GM18499 (cell line): ENCODE data around the gene TNIK.
"Not testable (repeated sequence)": the region's sequence is repeated elsewhere in the genome, so short reads cannot be mapped to it uniquely, and the experiment has no call there.

Experiments
- ATAC-seq: cut with Tn5 transposase; IDR thresholded peaks from one replicate; pipeline ENCODE4 v1.9.1; 2021; ENCODE audit warnings: moderate number of reproducible peaks; ENCODE audit not compliant: insufficient read depth, unreplicated experiment

TNIK gene

GRCh38 chr3:171390051-171390941 is 69.9 kb downstream of the TNIK start:
- ATAC-seq = no peak

GRCh38 chr3:171389491-171389890 is 70.7 kb downstream of the TNIK start:
- ATAC-seq = no peak

- ATAC-seq = no peak
Measured at GRCh38 chr3:171388527-171388926, 71.7 kb downstream of the TNIK start.

DNA sequence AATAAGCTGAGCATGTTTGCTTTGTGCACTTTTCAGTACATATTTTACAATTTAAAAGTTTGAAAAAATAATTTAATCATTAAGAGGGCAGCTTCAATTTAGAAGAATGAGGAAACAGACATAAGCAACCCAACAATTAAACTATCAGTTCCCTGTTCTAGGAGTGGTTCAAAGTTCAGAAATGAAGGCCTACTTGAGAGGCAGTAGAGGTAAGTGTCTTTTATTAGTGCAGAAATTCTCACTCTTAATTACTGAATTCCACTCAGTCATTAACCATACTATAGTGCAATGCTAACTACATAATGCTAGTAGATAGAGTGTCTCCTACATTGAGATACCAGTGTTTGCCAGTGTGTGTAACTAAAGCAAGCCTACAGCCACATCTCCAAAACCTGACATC is 73.1 kb downstream of the TNIK start:
- no peak for ATAC-seq

GRCh38 chr3:171385086-171385485 is 75.1 kb downstream of the TNIK start:
- ATAC-seq = no peak

GRCh38 chr3:171384101-171384891 is 75.9 kb downstream of the TNIK start:
- ATAC-seq = no peak

DNA sequence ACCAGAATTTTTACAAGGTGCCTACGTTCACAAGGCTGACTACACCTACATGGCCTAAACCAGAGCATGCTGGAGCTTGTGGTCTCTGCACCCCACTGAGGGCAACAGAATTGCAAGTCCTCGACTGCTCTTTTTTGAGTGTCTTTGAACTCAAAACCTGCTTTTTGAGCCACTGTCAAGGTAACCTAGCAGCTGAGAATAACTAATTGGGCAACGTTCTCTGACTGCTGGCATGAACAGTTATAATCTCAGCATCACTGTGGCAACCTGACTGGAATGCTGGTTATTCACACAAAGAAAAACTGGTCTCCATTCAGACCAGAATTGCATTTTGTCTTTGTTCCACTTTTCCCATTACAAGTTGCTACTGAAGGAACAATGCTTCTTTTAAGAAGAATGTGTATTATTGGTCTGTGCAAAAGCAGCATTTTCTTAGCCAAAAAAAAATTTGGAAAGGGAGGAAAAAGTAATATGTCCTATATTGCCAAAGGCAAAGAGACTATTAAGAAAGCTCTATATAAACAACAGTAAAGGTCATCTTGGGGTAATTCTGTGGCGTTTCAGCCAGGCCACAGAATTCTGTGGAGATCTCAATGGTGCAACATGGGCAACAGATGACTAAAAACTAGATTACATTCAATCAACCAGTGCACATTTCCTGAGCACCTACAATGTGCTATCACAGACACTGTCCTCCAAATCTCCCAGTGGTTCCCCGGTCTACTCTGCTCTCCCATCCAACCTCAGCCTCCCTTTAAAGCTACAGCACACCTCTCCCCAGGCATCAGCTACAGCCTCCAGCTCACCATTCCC is 76.8 kb downstream of the TNIK start:
- peak; percentile 72 for ATAC-seq

- ATAC-seq = not testable (repeated sequence)
Measured at GRCh38 chr3:171382347-171382746, 77.9 kb downstream of the TNIK start.

- ATAC-seq = no peak
Measured at GRCh38 chr3:171380711-171381425, 79.3 kb downstream of the TNIK start.

DNA sequence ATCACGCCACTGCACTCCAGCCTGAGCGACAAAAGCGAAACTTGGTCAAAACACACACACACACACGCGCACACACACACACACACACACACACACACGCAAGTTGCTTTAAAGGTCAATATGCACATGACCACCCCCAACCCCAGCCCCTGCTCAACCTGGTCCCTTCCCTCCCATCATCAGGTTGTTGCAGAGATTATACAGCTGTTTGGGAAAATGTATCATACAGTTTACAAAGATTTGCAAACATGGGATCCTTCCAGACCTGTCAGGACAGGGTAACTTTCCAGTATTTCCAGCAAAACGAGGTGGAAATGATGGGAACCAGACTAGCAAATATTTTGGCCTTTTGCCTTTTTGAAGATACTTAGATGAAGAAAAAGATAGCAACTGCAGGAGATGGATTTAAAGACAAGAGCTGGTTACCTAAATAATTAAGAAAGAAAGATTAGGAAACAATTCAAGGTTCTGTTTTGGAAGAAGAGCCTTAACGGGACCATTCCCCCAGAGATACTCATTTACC is 80.2 kb downstream of the TNIK start:
- ATAC-seq = no peak

DNA sequence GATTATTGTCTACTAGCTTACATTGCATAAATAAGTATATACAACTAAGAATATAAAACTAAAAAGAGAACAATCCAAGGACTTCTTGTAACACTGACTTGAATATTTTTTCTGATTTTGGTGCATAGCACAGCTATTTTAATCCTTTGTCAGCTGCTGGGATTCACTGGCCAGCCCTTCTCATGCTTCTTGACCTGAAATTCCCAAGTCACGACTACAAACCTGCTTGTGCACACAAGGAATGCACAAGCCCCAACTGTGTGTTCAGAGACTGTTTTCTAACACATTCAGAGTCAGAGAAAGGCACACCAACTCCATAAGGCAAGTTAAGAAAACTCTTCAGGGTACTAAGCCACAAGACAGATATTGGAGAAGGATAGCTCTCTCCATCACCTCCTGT is 80.9 kb downstream of the TNIK start:
- no peak for ATAC-seq

DNA sequence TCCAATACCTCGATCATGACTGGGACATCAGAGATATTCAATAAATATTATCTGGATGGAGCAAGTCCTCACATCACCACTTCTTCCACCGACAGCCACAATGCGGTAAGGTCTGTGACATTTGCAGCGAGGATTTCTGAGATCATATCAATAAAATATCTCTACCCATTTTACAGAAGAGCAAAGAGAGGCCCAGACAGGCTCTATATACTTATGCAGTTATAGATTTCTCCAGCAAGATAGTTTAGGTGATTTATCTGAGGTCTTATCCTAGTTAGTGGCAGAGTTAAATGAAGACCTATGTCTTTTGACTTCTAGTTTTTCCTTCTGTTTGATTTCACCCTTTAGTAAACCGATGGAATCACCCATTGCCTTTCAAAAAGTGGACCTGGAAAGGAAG is 81.6 kb downstream of the TNIK start:
- ATAC-seq = no peak

GRCh38 chr3:171377859-171378258 is 82.3 kb downstream of the TNIK start:
- no peak for ATAC-seq

- no peak for ATAC-seq
Measured at GRCh38 chr3:171376596-171376947, 83.6 kb downstream of the TNIK start.

DNA sequence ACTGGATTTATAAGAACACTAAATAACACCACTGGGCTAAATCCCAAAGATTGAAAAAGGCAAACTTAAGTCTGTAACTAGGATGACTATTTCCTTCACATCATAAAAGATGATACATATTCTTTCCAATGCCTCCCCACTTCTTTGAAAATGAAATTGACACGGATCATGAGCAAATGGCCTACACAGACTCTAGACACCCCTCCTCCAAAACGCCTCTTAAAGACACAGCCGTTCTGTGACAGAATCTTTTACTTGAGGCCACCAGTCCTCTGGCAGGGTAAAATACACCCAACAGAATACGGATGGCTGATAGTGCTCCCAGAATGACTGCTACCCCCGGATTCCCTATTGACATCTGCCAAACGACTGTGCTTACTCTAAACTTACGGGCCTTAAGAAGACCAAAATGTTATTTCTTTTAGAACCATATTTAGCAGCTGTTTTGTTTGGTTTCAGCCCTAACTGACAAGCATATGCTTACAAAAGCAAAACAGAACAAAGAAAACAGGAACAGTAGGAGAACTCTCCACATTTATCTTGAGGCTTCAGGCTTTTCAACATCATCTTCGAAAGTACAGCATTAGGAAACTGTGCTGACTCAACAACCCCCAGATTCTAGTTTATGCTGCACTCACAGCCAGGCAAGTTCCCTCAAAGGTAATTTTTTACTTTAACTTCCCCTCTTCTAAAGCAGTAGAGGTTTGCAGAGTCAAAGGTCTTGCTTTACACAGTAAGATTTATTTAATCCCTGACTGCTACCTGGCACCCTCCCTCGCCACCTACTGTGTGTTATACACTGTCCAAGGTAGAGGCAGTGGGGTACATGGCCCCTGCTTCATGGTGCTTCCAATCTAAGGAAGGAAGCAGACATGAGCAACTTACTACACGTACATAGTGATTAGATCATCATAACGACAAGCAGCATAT is 84.3 kb downstream of the TNIK start:
- no peak for ATAC-seq

DNA sequence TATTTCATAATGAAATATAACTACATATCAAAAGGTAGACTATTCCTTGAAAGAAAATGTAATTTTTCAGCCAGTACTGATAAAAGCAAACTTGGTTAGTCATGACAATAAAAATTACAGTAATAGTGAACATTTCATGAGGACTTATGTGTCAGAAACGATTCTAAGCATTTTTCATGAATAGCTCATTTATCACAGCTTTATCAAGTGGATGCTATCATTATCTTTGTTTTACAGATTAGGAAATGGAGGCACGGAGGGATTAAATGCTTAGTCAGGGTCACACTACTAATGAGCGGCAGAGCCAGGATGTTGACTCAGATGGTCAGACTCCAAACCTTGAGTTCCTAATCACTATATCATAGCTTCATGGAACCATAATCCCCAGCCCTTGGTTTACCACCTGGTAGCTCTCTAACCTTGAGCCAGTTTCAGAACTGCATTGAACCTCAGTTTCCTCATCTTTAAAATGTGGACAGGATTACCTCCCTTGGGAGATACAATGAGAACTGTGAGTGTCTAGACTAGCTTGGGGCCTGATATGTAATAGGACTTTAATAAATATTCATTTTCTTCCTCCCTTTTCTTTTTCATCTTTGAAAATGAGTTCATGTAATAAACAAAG is 85.4 kb downstream of the TNIK start:
- no peak for ATAC-seq

DNA sequence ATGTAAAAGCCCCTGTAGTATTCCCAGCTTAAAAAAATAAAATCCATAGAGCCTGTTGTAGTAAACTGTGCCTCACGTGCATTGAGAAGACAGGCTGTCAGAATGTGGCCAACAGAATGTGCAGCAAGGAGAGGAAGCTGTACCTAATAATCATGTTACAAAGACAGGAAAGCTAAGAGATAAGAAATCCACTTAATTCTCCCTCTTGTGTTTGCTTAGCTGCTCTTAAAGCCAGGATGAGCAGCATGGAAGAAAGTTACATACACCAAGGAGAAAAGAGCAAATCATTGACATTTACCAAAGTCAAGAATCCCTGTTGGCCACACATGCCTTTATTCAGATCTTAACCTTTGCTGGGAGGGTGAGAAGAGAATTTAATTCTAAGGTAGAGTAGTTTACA is 85.9 kb downstream of the TNIK start:
- no peak for ATAC-seq

DNA sequence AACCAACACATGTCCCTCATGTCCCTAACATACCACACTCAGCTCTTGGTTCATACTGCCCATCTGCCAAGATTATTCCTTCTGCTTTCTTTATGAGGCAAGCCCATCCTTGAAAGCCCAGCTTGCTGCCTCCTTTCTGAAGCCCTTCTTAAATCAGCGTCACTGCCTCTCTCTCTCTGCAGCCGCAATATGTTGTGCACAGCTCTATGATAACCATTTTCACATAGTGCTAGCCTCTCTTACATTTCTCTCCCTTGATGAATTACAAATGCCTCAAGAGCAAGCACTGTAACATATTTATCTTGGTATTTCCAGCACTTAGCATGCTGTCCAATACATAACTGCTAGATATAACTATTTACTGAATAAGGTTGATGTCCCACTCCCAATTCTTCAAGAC is 86.5 kb downstream of the TNIK start:
- ATAC-seq = no peak
